Jurkat, Clone E6-1 (cell line): Measurements from ENCODE around the gene CRELD2.
A peak's percentile ranks its signal among the peaks of the same experiment; 100 is the strongest.

ENCODE experiments used
- DNase-seq: peaks from one replicate; pipeline ENCODE4 v3.0.0-alpha.2; 2011; ENCODE audit warnings: low read depth, low spot score
- H3K4me3 ChIP-seq: 2 replicates; pipeline ENCODE4 v1.5.1; 2011; ENCODE audit warnings: mild to moderate bottlenecking, low read length, control low read depth, moderate library complexity

Gene CRELD2

GRCh38 chr22:49953027-49953679, 34.7 kb downstream of the CRELD2 start:
- H3K4me3 ChIP-seq, result no peak overlapping the region
- DNase-seq, result no peak

DNA sequence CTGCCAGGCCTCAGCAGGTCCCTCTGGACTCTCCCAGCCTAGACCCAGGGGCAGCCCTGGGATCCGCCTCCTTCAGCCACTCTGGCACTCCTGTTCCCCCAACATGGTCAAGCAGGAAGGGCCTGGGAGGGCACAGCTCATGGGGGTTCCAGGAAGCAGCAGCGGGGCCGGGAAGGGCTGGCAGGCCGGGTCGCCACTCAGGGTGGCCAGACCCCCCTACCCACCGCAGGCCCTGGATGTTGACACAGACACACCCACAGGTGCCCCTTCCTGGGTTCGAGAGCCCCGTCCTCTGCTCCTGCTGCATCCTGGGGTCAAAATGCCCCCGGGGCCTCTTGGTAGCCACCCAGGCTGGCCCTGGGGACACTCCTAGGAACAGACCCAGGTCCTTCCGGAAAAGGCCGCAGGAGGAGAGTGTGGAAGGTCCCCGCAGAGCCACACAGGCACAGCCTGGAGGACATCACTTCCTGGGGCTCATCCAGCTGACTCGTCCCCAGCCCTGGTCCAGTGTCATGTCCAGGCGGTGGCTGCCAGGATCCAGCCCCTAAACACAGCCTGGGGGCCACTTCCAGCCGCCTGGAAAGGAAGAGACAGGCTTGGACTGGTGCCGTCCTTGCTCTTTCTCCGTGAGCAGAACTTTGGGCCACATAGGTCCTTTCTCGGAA, 35.4 kb downstream of the CRELD2 start:
- no peak overlapping the region for H3K4me3 ChIP-seq
- DNase-seq, result no peak

GRCh38 chr22:49954354-49954753, 35.9 kb downstream of the CRELD2 start:
- no peak overlapping the region for H3K4me3 ChIP-seq
- DNase-seq, result no peak

GRCh38 chr22:49954991-49955580, 36.7 kb downstream of the CRELD2 start:
- no peak overlapping the region for H3K4me3 ChIP-seq
- DNase-seq, result no peak

GRCh38 chr22:49955581-49956417, 37.4 kb downstream of the CRELD2 start:
- no peak for DNase-seq
- no peak overlapping the region for H3K4me3 ChIP-seq

- no peak overlapping the region for H3K4me3 ChIP-seq
Observed at GRCh38 chr22:49956418-49956770, 38.0 kb downstream of the CRELD2 start.

DNA sequence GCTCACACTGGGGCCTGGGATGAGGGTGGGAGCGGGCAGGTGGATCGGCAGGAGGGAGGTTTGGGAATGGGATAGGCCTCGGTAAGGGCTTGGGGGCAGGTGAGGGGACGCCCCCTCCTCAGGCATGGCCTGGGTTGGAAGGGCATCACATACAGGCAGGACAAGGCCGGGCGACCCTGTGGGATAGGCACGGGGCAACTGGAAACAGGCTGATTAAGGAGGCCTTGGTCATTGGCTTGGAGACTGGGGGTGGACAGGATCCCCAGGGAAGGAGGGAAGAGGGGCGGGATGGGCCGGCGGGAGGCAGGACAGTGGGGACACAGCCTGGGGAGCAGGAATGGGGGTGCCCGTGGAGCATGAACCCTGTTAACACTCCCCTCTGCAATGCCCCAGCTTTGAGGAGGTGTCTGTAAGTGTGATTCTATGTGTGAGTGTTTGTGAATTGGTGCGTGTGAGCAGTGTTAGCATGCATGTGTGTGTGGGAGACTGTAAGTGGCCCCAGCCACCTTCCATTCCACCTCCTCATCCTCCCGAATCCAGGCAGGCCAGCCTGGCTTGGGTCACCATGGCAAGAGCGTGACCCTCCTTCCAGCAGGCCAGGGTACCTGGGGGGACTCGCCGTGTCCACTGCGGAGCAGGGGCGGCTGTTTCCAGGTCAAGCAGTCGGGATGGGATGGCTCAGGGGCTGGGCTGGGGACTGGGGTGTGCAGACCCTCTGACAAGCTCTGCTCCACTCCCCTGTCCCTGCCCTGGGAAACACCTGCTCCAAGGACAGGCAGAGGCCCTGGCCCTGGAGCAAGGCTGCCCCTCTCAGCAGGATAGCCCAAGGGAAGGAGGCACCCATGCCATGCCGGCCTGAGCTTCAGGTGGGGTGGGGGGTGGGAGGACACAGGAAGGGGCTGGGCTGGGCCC, 38.7 kb downstream of the CRELD2 start:
- no peak overlapping the region for H3K4me3 ChIP-seq
- no peak for DNase-seq

More at GRCh38 chr22:49956418-49956770, 38.0 kb downstream of the CRELD2 start:
- DNase-seq, result no peak

DNA sequence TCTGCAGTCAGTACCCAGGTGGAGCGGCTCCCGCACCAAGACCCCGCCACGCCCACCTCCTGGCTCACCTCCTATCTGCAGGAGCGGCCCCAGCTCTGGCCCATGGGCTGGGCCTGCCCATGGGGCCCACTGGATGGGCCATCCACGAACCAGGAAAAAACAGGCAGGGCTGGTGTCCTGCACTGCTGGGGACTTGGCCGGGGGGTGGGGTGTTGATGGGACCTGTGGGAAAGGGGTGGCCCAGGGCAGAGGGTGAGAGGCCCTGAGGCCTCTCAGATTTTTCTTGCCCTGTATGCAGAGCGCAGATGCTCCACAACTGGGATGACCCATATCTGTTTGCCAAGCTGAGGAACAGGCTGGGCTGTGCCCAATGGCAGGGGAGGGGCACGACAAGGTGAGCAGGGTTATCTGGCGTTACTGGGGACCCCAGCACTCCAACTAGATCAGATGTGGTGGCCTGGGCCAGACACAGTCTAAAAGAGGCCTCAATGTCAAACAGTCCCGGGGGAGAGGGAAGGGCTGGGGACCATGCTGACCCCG, 39.5 kb downstream of the CRELD2 start:
- no peak for DNase-seq
- no peak overlapping the region for H3K4me3 ChIP-seq

GRCh38 chr22:49958366-49958921, 40.0 kb downstream of the CRELD2 start:
- no peak overlapping the region for H3K4me3 ChIP-seq
- no peak for DNase-seq

DNA sequence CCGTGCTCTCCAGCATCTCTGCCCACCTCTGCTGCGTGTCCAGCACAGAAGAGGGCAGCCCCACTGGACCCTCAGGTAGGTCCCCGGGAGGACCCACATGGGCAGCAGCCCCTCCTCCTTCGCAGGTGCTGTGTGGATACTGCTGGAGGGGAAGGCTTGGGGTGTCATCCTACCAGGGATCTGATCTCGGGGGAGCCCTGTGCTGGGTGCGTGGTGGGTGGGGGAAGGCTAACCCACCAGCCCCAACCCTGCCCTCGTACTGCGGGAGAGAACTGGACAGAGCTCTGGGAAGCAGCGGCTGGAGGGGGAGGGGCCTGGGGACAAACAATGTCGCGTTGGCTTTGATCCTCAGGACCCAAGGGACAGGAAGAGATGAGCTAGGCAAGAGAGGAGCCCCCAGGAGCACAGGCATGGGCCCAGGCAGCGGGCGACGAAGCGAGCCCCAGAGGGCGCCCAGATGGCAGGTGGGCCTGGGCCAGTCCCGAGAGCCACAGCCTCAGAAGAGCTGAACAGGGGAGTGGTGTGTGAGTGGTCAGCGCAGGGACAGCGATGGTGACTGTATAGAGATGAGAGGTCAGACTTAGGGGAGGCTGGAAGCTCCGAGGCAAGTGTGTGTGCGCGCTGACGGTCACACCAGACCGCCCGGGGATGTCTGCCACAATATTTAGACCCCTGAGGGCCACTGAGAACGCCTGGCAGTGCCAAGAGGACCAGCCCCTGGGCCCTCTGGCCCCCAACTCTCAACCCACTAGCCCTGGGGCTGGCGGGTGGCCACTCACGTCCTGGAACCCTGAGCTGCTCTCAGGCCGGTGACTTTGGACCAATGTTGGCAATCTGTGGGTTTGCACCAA, 40.7 kb downstream of the CRELD2 start:
- peak overlapping the region; percentile 62 for H3K4me3 ChIP-seq

DNA sequence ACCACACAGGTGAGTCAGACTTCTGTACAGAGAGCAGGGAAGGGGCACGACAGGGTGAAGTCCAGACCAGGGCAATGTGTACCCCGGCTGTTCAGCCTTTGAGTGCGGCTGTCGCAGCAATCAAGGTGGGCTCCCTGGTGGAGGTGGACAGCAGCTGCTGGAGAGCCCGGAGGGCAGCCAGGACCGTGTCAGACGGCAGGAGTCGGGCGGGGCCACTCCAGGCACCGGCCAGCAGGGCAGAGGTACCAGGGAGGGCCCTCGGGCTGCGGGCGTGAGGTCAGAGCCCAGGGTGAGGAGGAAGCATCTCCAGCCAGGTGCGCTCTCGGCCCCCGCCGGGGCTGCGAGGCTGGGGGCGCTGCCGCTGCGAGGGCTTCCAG, 41.3 kb downstream of the CRELD2 start:
- no peak for DNase-seq
- H3K4me3 ChIP-seq, result peak overlapping the region; percentile 62

More for the DNA sequence above, 40.7 kb downstream of the CRELD2 start:
- DNase-seq, result no peak

DNA sequence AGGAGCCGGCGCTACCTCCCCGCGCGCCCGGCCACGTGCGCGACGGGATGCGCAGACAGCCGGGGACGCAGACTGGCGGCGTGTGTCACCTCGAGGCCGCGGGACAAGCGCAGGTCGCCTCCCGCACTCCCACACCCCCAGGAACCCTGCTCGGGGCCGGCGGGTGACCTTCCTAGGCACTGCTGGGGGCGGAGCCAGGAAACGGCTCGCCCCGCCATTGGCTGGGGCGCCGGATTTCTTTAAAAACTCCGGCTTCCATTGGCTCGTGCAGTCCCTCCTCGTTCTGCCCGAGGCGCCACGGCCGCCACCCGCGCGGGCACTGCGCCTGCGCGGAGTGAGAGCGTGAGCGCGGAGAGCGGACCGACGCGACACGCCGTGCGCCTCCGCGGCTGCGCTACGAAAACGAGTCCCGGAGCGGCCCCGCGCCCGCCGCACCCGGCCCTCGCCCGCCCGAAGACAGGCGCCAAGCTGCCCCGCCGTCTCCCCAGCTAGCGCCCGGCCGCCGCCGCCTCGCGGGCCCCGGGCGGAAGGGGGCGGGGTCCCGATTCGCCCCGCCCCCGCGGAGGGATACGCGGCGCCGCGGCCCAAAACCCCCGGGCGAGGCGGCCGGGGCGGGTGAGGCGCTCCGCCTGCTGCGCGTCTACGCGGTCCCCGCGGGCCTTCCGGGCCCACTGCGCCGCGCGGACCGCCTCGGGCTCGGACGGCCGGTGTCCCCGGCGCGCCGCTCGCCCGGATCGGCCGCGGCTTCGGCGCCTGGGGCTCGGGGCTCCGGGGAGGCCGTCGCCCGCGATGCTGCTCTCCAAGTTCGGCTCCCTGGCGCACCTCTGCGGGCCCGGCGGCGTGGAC, 41.9 kb downstream of the CRELD2 start, which contains the start of gene PIM3:
Gene PIM3 (plus strand): TSS at position 614 of the 846 bp plus-strand sequence. CDS start 176 bp downstream, at position 790.
- DNase-seq, result peak; percentile 96
- peak within 1 kb of the TSS; percentile 62 for H3K4me3 ChIP-seq

DNA sequence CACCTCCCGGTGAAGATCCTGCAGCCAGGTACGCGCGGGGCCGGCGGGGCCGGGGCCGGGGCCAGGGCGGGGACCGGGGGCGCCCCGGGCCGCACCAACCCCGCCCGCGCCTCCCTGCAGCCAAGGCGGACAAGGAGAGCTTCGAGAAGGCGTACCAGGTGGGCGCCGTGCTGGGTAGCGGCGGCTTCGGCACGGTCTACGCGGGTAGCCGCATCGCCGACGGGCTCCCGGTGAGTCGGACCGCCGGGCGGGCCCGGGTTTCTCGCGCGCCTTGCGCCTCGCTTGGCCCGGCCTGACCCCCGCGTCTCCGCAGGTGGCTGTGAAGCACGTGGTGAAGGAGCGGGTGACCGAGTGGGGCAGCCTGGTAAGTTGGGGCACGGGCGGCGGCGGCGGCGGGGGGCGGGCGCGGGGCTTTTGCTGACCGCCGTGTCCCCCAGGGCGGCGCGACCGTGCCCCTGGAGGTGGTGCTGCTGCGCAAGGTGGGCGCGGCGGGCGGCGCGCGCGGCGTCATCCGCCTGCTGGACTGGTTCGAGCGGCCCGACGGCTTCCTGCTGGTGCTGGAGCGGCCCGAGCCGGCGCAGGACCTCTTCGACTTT, 42.7 kb downstream of the CRELD2 start:
- no peak for DNase-seq
- H3K4me3 ChIP-seq, result peak overlapping the region; percentile 59

GRCh38 chr22:49961601-49962011, 43.2 kb downstream of the CRELD2 start:
- no peak for DNase-seq
- peak overlapping the region; percentile 59 for H3K4me3 ChIP-seq

DNA sequence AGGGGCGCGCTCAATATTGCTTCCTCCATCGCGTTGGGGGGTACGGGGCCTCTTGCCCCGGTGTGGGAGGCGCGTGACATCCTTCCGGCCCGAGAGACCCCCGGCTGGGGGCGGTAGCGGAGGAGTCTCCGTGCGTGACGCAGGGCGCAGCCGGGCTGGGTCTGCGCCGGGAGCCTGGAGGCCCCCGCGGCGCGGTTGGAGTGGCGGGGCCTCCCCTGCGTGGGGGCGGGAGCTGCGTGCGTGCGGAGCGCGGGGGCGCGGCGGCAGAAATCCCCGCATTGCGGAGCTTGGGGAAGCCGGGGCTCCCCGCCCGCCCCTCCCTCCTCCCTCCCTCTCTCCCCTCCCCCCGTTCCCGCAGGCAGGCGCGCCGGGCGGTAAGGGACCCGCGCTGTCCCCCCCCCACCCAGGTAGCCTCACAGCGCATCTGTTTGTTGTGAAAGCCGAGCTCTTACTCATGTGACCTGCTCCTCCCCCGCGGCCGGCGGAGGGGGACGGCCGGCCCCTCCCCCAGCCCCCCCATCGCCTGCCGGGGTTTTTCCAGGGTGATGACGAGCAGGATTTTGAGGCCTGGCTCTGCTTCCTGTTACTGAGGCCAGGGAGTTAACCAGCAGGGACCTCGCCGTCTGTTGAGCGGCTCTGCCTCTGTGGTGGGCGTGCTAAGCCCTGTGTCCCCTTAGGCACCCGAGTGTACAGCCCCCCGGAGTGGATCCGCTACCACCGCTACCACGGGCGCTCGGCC, 43.7 kb downstream of the CRELD2 start:
- no peak for DNase-seq
- peak overlapping the region; percentile 59 for H3K4me3 ChIP-seq
